Endodermal cell (in vitro differentiated cells): ENCODE data around the gene PRL. TPM values are rescaled to one million over a fixed set of nuclear protein-coding genes. Genes with fewer than 3 reads are reported as not detected.

ENCODE experiments used
- DNase-seq: peaks from one replicate; pipeline ENCODE4 v3.0.0-alpha.2; 2017
- H3K27ac ChIP-seq: 2 replicates; pipeline ENCODE4 v1.5.1; 2013; ENCODE audit warnings: mild to moderate bottlenecking, low read depth, low read length, moderate library complexity
- H3K27me3 ChIP-seq: 2 replicates; pipeline ENCODE4 v1.6.1; 2013; ENCODE audit warnings: mild to moderate bottlenecking, low read length, moderate library complexity; ENCODE audit not compliant: insufficient read depth, control insufficient read depth, poor library complexity, severe bottlenecking
- H3K36me3 ChIP-seq: 2 replicates; pipeline ENCODE4 v1.7.0; 2013; ENCODE audit warnings: mild to moderate bottlenecking, low read length, moderate library complexity; ENCODE audit not compliant: control insufficient read depth, insufficient read depth
- H3K4me1 ChIP-seq: one replicate; pipeline ENCODE4 v1.7.0; 2013; ENCODE audit warnings: low read length; ENCODE audit not compliant: control insufficient read depth, insufficient read depth
- H3K4me3 ChIP-seq: 2 replicates; pipeline ENCODE4 v1.5.1; 2013; ENCODE audit warnings: mild to moderate bottlenecking, low read length, moderate library complexity
- H3K9ac ChIP-seq: 2 replicates; pipeline ENCODE4 v1.6.1; 2013; ENCODE audit warnings: mild to moderate bottlenecking, low read length, moderate library complexity; ENCODE audit not compliant: poor library complexity, severe bottlenecking; ENCODE audit errors: extremely low read depth
- H3K9me3 ChIP-seq: 2 replicates; pipeline ENCODE4 v1.6.1; 2013; ENCODE audit warnings: mild to moderate bottlenecking, low read length, moderate library complexity; ENCODE audit not compliant: control insufficient read depth
- H3K27ac Mint-ChIP-seq: 2 replicates; pipeline ENCODE4 v1.8.0; 2020; ENCODE audit warnings: mixed read lengths
- H3K27me3 Mint-ChIP-seq: 2 replicates; pipeline ENCODE4 v1.8.0; 2021; ENCODE audit warnings: mild to moderate bottlenecking, mixed read lengths; ENCODE audit not compliant: insufficient read depth
- H3K36me3 Mint-ChIP-seq: 2 replicates; pipeline ENCODE4 v1.8.0; 2020; ENCODE audit warnings: low read depth, mixed read lengths
- H3K4me1 Mint-ChIP-seq: 2 replicates; pipeline ENCODE4 v1.8.0; 2020; ENCODE audit warnings: mixed read lengths
- H3K4me3 Mint-ChIP-seq: 2 replicates; pipeline ENCODE4 v1.8.0; 2020; ENCODE audit warnings: mild to moderate bottlenecking, moderate library complexity, mixed read lengths
- H3K9me3 Mint-ChIP-seq: 2 replicates; pipeline ENCODE4 v1.8.0; 2020; ENCODE audit warnings: mild to moderate bottlenecking, mixed read lengths
- WGBS, 2 experiments: methylation state at CpG; one replicate each; pipeline versions ENCODE4 v1.1.5 to v1.1.7; 2013; ENCODE audit warnings: missing lambda C conversion rate in 2 of 2, mixed read lengths in 1 of 2; ENCODE audit not compliant: insufficient coverage in 1 of 2, insufficient read length in 1 of 2; 5-methylcytosine and 5-hydroxymethylcytosine counted together
- total RNA-seq, 2 donors: library from RNA; stranded (reverse); fragmentation: NEBNext Ultra II Directional in 1 of 2; extraction: Animal tissue kit (Norgen Biotek cat#: 25700) in 1 of 2; gene quantifications; 2 replicates in 1 of 2; 3 replicates in 1 of 2; pipeline ENCODE4 v1.2.1, GENCODE V29; 2021
- TF ChIP-seq, protein P1 (sequence below): fragments of 200-600 bp; sonication (generic); conservative IDR thresholded peaks from 2 replicates; pipeline ENCODE4 v1.5.0; 2021; ENCODE audit warnings: antibody characterized with exemption, mild to moderate bottlenecking

Gene PRL
- total RNA-seq, 2 donors from 2014 or later, result not detected

DNA sequence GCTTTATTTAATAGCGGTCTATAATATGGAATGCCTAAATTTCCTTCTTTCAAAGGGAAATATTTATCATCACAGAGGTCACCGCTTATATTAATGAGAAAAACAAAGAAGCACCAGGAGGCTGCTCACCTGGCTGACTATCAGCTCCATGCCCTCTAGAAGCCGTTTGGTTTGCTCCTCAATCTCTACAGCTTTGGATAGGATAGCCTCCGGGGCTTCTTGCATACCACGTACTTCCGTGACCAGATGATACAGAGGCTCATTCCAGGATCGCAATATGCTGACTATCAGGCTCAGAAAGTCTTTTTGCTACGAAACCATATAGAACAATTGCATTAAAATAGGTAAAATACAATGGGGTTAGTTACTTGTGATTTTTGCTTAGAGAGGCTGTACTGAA is 6.8 kb downstream of the PRL start:
- Mint-ChIP-seq H3K9me3 (no peaks in the 10 kb centered on the region), H3K4me1 (peaks cover 7% of the 10 kb centered on the region), H3K4me3 (no peak overlapping the region), H3K36me3 (no peaks in the 10 kb centered on the region), H3K27me3 (no peaks in the 10 kb centered on the region), H3K27ac (no peak overlapping the region)
- Histone ChIP-seq H3K4me1 (peaks cover 2% of the 10 kb centered on the region), H3K4me3 (no peak overlapping the region), H3K27ac (no peak overlapping the region), H3K9me3 (no peaks in the 10 kb centered on the region), H3K27me3 (no peaks in the 10 kb centered on the region), H3K9ac (no peak overlapping the region), H3K36me3 (no peaks in the 10 kb centered on the region)
- 92 to 93% methylated on average over 7 to 8 of the region's 8 CpGs for WGBS, 2 experiments
- DNase-seq, result no peak
- TF ChIP-seq, protein P1, sequence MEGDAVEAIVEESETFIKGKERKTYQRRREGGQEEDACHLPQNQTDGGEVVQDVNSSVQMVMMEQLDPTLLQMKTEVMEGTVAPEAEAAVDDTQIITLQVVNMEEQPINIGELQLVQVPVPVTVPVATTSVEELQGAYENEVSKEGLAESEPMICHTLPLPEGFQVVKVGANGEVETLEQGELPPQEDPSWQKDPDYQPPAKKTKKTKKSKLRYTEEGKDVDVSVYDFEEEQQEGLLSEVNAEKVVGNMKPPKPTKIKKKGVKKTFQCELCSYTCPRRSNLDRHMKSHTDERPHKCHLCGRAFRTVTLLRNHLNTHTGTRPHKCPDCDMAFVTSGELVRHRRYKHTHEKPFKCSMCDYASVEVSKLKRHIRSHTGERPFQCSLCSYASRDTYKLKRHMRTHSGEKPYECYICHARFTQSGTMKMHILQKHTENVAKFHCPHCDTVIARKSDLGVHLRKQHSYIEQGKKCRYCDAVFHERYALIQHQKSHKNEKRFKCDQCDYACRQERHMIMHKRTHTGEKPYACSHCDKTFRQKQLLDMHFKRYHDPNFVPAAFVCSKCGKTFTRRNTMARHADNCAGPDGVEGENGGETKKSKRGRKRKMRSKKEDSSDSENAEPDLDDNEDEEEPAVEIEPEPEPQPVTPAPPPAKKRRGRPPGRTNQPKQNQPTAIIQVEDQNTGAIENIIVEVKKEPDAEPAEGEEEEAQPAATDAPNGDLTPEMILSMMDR, result no peak

GRCh38 chr6:22288721-22289120 is 8.1 kb downstream of the PRL start:
- Mint-ChIP-seq H3K36me3 (no peaks in the 10 kb centered on the region), H3K4me1 (peaks cover 9% of the 10 kb centered on the region), H3K27ac (no peak overlapping the region), H3K9me3 (no peaks in the 10 kb centered on the region), H3K4me3 (no peak overlapping the region), H3K27me3 (no peaks in the 10 kb centered on the region)
- no peaks in the 10 kb centered on the region for H3K27me3 ChIP-seq
- H3K4me1 ChIP-seq, result peaks cover 2% of the 10 kb centered on the region
- H3K9me3 ChIP-seq, result no peaks in the 10 kb centered on the region
- H3K4me3 ChIP-seq, result no peak overlapping the region
- TF ChIP-seq, protein P1, result no peak
- no peak overlapping the region for H3K27ac ChIP-seq
- DNase-seq, result no peak
- H3K36me3 ChIP-seq, result no peaks in the 10 kb centered on the region
- 92 to 100% methylated on average over 11 to 18 of the region's 18 CpGs for WGBS, 2 experiments
- H3K9ac ChIP-seq, result no peak overlapping the region

DNA sequence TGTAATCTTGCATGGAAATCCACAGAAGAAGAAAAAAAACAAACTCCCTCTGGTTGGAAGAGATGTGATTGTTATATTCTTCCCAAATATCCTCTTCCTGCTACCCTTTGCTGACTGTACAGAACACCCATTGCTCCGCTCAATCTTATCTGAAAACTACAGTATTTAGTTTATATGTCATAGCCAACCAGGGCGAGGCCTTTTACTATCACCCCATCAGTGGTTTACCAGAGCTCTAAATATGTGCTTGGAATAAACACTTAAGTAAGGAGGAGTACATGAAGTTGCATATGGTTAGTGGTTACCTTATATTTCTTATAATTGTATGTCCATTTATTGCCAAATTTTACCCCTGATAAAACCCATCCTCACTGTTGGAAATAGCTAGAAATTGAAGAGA is 12.2 kb downstream of the PRL start:
- no peaks in the 10 kb centered on the region for H3K36me3 ChIP-seq
- TF ChIP-seq, protein P1, result no peak
- WGBS, 2 experiments, result 96% methylated on average over 2 of the region's 2 CpGs; no CpG with 5 or more reads in 1 of the 2 experiments
- H3K27ac Mint-ChIP-seq, result no peak overlapping the region
- no peak overlapping the region for H3K27ac ChIP-seq
- H3K4me3 ChIP-seq, result no peak overlapping the region
- H3K9ac ChIP-seq, result no peak overlapping the region
- no peaks in the 10 kb centered on the region for H3K36me3 Mint-ChIP-seq
- H3K27me3 Mint-ChIP-seq, result no peaks in the 10 kb centered on the region
- peaks cover 9% of the 10 kb centered on the region for H3K4me1 Mint-ChIP-seq
- no peak for DNase-seq
- H3K9me3 Mint-ChIP-seq, result peaks cover under 1% of the 10 kb centered on the region
- H3K4me1 ChIP-seq, result peaks cover 2% of the 10 kb centered on the region
- H3K4me3 Mint-ChIP-seq, result no peak overlapping the region
- H3K27me3 ChIP-seq, result no peaks in the 10 kb centered on the region
- H3K9me3 ChIP-seq, result no peaks in the 10 kb centered on the region
